GM13977 (cell line): ENCODE measurements around the gene RASA3.
A peak's percentile ranks its signal among the peaks of the same experiment; 100 is the strongest.

Source experiments
- DNase-seq: peaks from one replicate; pipeline ENCODE4 v3.0.0; 2012; ENCODE audit warnings: low spot score
- CTCF ChIP-seq: IDR thresholded peaks from 2 replicates; pipeline ENCODE4 v1.5.1; 2012; ENCODE audit warnings: mild to moderate bottlenecking, control low read depth; ENCODE audit not compliant: insufficient read depth; ENCODE audit errors: extremely low read depth, missing control alignments
- in situ Hi-C: fragments of 300-500 bp; cut with MboI; formaldehyde crosslinking; loops from one replicate; pipeline ENCODE4 v1.12.0; 2022; ENCODE audit warnings: low sequenced_read_pairs, low pct_unique_long_range_greater_than_20kb, mixed read lengths, inconsistent platforms; ENCODE audit not compliant: unreplicated experiment

RASA3 gene

GRCh38 chr13:113950451-113951245 lies 181.8 kb downstream of the RASA3 start:
- no peak for DNase-seq
- no peak for TF ChIP-seq CTCF
- in situ Hi-C loops = no loop called here

GRCh38 chr13:113949546-113949945 lies 182.9 kb downstream of the RASA3 start:
- TF ChIP-seq CTCF = no peak
- in situ Hi-C loops = no loop called here
- DNase-seq = no peak

- TF ChIP-seq CTCF = no peak
- DNase-seq = no peak
- in situ Hi-C loops = no loop called here
These were observed 184.2 kb downstream of the RASA3 start for GRCh38 chr13:113948034-113948742.

GRCh38 chr13:113947311-113948033 lies 185.0 kb downstream of the RASA3 start:
- no peak for DNase-seq
- TF ChIP-seq CTCF = peak; percentile 28
- in situ Hi-C loops = no loop called here

GRCh38 chr13:113946409-113947181 lies 185.8 kb downstream of the RASA3 start:
- no peak for TF ChIP-seq CTCF
- in situ Hi-C loops = no loop called here
- no peak for DNase-seq

- no peak for TF ChIP-seq CTCF
- DNase-seq = no peak
- in situ Hi-C loops = no loop called here
These were observed 186.5 kb downstream of the RASA3 start for GRCh38 chr13:113945857-113946408.
